Stimulated activated CD8-positive, alpha-beta memory T cell treated with anti-CD3 and anti-CD28 coated beads, Interleukin-12 subunit alpha, Interleukin-12 subunit beta, amount 100 ng/mL, for 1 hour (primary cell): ENCODE results near the gene GABRB2.
"Not testable (repeated sequence)": the region's sequence is repeated elsewhere in the genome, so short reads cannot be mapped to it uniquely, and the experiment has no call there.

Experiments
- DNase-seq: peaks from one replicate; pipeline ENCODE4 v3.0.0-alpha.2; 2020; ENCODE audit warnings: low read depth

GABRB2 gene

GRCh38 chr5:161546470-161547301 lies at the start of gene GABRB2:
GABRB2 (minus strand) TSS chr5:161546725; CDS start chr5:161546643, 82 bp downstream.
- no peak for DNase-seq

- no peak for DNase-seq
Observed at GRCh38 chr5:161585798-161586197, 39.3 kb upstream of the GABRB2 start.

- DNase-seq, result no peak
Observed at GRCh38 chr5:161580621-161581020, 34.1 kb upstream of the GABRB2 start.

- DNase-seq, result no peak
Observed at GRCh38 chr5:161572914-161573313, 26.4 kb upstream of the GABRB2 start.

- no peak for DNase-seq
Observed at GRCh38 chr5:161566081-161566480, 19.6 kb upstream of the GABRB2 start.

GRCh38 chr5:161562446-161562845 lies 15.9 kb upstream of the GABRB2 start:
- no peak for DNase-seq

GRCh38 chr5:161549106-161549505 lies 2.6 kb upstream of the GABRB2 start:
- no peak for DNase-seq

GRCh38 chr5:161548487-161549094 lies 2.1 kb upstream of the GABRB2 start:
- no peak for DNase-seq

GRCh38 chr5:161547738-161548486 lies 1.4 kb upstream of the GABRB2 start:
- DNase-seq, result no peak

- DNase-seq, result no peak
Observed at GRCh38 chr5:161547406-161547737, 847 bp upstream of the GABRB2 start.

GRCh38 chr5:161546095-161546469 lies 443 bp downstream of the GABRB2 start:
- DNase-seq, result no peak

- DNase-seq, result no peak
Observed at GRCh38 chr5:161545344-161546094, 1.0 kb downstream of the GABRB2 start.

- no peak for DNase-seq
Observed at GRCh38 chr5:161544350-161544765, 2.2 kb downstream of the GABRB2 start.

- DNase-seq, result no peak
Observed at GRCh38 chr5:161539016-161539415, 7.5 kb downstream of the GABRB2 start.

- no peak for DNase-seq
Observed at GRCh38 chr5:161535762-161536161, 10.8 kb downstream of the GABRB2 start.

- no peak for DNase-seq
Observed at GRCh38 chr5:161530700-161531099, 15.8 kb downstream of the GABRB2 start.

- DNase-seq, result no peak
Observed at GRCh38 chr5:161513942-161514341, 32.6 kb downstream of the GABRB2 start.

GRCh38 chr5:161507591-161507990 lies 38.9 kb downstream of the GABRB2 start:
- DNase-seq, result no peak

- not testable (repeated sequence) for DNase-seq
Observed at GRCh38 chr5:161505160-161505559, 41.4 kb downstream of the GABRB2 start.

GRCh38 chr5:161498531-161498930 lies 48.0 kb downstream of the GABRB2 start:
- DNase-seq, result no peak

- no peak for DNase-seq
Observed at GRCh38 chr5:161483721-161484120, 62.8 kb downstream of the GABRB2 start.

- no peak for DNase-seq
Observed at GRCh38 chr5:161481922-161482321, 64.6 kb downstream of the GABRB2 start.
